ENCODE measurements around the gene BAZ2B.

DNA sequence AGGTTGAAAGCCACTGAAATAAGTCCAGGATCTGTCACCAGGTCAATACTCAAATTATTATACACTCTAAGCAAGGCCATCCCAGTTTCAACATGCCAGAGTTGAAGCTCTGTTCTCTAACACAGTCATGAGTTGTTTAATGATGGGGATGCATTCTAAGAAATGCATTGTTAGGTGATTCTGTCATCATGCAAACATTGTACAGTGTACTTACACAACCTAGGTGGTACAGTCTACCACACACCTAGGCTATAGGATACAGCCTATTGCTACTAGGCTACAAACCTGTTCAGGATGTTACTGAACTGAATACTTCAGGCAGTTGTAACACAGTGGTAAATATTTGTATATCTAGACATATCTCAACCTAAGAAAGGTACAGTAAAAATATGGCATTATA is 162.2 kb downstream of the BAZ2B start:
- TF ChIP-seq, protein P1, sequence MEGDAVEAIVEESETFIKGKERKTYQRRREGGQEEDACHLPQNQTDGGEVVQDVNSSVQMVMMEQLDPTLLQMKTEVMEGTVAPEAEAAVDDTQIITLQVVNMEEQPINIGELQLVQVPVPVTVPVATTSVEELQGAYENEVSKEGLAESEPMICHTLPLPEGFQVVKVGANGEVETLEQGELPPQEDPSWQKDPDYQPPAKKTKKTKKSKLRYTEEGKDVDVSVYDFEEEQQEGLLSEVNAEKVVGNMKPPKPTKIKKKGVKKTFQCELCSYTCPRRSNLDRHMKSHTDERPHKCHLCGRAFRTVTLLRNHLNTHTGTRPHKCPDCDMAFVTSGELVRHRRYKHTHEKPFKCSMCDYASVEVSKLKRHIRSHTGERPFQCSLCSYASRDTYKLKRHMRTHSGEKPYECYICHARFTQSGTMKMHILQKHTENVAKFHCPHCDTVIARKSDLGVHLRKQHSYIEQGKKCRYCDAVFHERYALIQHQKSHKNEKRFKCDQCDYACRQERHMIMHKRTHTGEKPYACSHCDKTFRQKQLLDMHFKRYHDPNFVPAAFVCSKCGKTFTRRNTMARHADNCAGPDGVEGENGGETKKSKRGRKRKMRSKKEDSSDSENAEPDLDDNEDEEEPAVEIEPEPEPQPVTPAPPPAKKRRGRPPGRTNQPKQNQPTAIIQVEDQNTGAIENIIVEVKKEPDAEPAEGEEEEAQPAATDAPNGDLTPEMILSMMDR (IDR thresholded peaks at IDR 0.05; ENCODE audit: insufficient read depth, low read depth, low read length): no peak
- TF ChIP-seq EZH2 (IDR thresholded peaks at IDR 0.05; ENCODE audit: insufficient read depth, low read length): no peak

Measured in astrocyte (in vitro differentiated cells and primary cell).